HepG2 (cell line): ENCODE data around the gene ERFL. TPM values are rescaled to one million over a fixed set of nuclear protein-coding genes. Genes with fewer than 3 reads are reported as not detected.

ENCODE experiments used
- AKAP8 ChIP-seq: sonication (generic); formaldehyde crosslinking; IDR thresholded peaks from 2 replicates; pipeline ENCODE4 v1.5.1; 2020; ENCODE audit warnings: mild to moderate bottlenecking, missing genetic modification reagents
- BCL6 ChIP-seq: IDR thresholded peaks from 2 replicates; pipeline ENCODE4 v1.6.1; 2016; ENCODE audit warnings: missing genetic modification reagents, missing compliant biosample characterization
- ETV6 ChIP-seq: sonication (generic); formaldehyde crosslinking; conservative IDR thresholded peaks from 2 replicates; pipeline ENCODE4 v1.4.0; 2020; ENCODE audit warnings: missing genetic modification reagents
- GTF2F1 ChIP-seq: fragments of 150-350 bp; IDR thresholded peaks from 2 replicates; pipeline ENCODE4 v1.6.1; 2014; ENCODE audit warnings: low read length
- HHEX ChIP-seq: IDR thresholded peaks from 2 replicates; pipeline ENCODE4 v1.6.1; 2016; ENCODE audit warnings: control low read depth
- HMGA1 ChIP-seq: sonication (generic); formaldehyde crosslinking; conservative IDR thresholded peaks from 2 replicates; pipeline ENCODE4 v1.4.0; 2020; ENCODE audit warnings: missing genetic modification reagents
- HNF4G ChIP-seq, 2 experiments: sonication (generic) in 1 of 2; formaldehyde crosslinking in 1 of 2; IDR thresholded peaks; 2 replicates each; pipeline versions ENCODE4 v1.4.0 to v1.6.1; 2011 to 2020; ENCODE audit warnings: borderline replicate concordance in 2 of 2, low read depth in 2 of 2, mild to moderate bottlenecking in 2 of 2, low read length in 1 of 2, missing genetic modification reagents in 1 of 2, moderate library complexity in 1 of 2
- HNRNPH1 ChIP-seq: fragments of 200-400 bp; formaldehyde crosslinking; optimal IDR thresholded peaks from 2 replicates; pipeline ENCODE3; 2017; ENCODE audit warnings: mild to moderate bottlenecking, low read depth, low read length
- HOXA3 ChIP-seq: sonication (generic); formaldehyde crosslinking; IDR thresholded peaks from 2 replicates; pipeline ENCODE4 v1.5.0; 2020; ENCODE audit warnings: missing genetic modification reagents
- KMT2B ChIP-seq: IDR thresholded peaks from 2 replicates; pipeline ENCODE4 v1.6.1; 2016; ENCODE audit warnings: missing genetic modification reagents, missing compliant biosample characterization
- NFKBIZ ChIP-seq: IDR thresholded peaks from 2 replicates; pipeline ENCODE4 v1.6.1; 2018; ENCODE audit warnings: missing genetic modification reagents, missing compliant biosample characterization
- POLR2AphosphoS5 ChIP-seq: IDR thresholded peaks from 2 replicates; pipeline ENCODE4 v1.6.1; 2012; ENCODE audit warnings: low read depth, low read length
- RFX1 ChIP-seq: fragments of 450-650 bp; IDR thresholded peaks from 2 replicates; pipeline ENCODE4 v1.6.1; 2017
- SIN3A ChIP-seq: IDR thresholded peaks from 2 replicates; pipeline ENCODE4 v1.6.1; 2011; ENCODE audit warnings: low read depth, mild to moderate bottlenecking, control low read depth, low read length, borderline replicate concordance
- ZNF207 ChIP-seq: fragments of 450-650 bp; IDR thresholded peaks from 2 replicates; pipeline ENCODE4 v1.6.1; 2016; ENCODE audit warnings: antibody characterized with exemption, borderline replicate concordance
- ZSCAN30 ChIP-seq: sonication (generic); formaldehyde crosslinking; IDR thresholded peaks from 2 replicates; pipeline ENCODE4 v1.5.0; 2020; ENCODE audit warnings: mild to moderate bottlenecking, missing genetic modification reagents
- polyA plus RNA-seq, 8 experiments: library from polyadenylated mRNA; depleted of rRNA in 3 of 8; stranded (reverse) in 7 of 8; unstranded in 1 of 8; fragments of >200 nt; fragmentation: Illumina TruSeq in 4 of 8; extraction: Trizol in 4 of 8; gene quantifications; 2 replicates each; pipeline versions ENCODE4 v1.2.1 to v1.2.3, GENCODE V29; 2011 to 2016; ENCODE audit warnings: low read depth in 4 of 8, missing spikeins in 1 of 8, mixed read lengths in 1 of 8; ENCODE audit not compliant: insufficient read depth in 1 of 8
- total RNA-seq, 5 experiments: library from RNA; depleted of rRNA; stranded (reverse); fragments of >200 nt; fragmentation: Illumina TruSeq; extraction: Trizol; gene quantifications; 2 replicates each; pipeline ENCODE4 v1.2.3, GENCODE V29; 2016; ENCODE audit warnings: low read depth in 1 of 5
- TF ChIP-seq, protein P1 (sequence below): sonication (generic); formaldehyde crosslinking; IDR thresholded peaks from 2 replicates; pipeline ENCODE4 v1.5.1; 2020; ENCODE audit warnings: mild to moderate bottlenecking, missing genetic modification reagents, moderate library complexity
- TF ChIP-seq, protein P2 (sequence below): sonication (generic); formaldehyde crosslinking; IDR thresholded peaks from 2 replicates; pipeline ENCODE4 v1.5.0; 2020; ENCODE audit warnings: missing genetic modification reagents, mild to moderate bottlenecking, borderline replicate concordance
- TF ChIP-seq, protein P3 (sequence below): sonication (generic); formaldehyde crosslinking; IDR thresholded peaks from 2 replicates; pipeline ENCODE4 v1.4.0; 2020; ENCODE audit warnings: low read depth, mild to moderate bottlenecking, missing genetic modification reagents
- TF ChIP-seq, protein P4 (sequence below): sonication (generic); formaldehyde crosslinking; IDR thresholded peaks from 2 replicates; pipeline ENCODE4 v1.4.0; 2020; ENCODE audit warnings: mild to moderate bottlenecking, missing genetic modification reagents

ERFL gene
- total and polyA plus RNA-seq, 2 of the 13 experiments (the other 11 are each of a cell fraction or from before 2014, with no cell fraction given): not detected

DNA sequence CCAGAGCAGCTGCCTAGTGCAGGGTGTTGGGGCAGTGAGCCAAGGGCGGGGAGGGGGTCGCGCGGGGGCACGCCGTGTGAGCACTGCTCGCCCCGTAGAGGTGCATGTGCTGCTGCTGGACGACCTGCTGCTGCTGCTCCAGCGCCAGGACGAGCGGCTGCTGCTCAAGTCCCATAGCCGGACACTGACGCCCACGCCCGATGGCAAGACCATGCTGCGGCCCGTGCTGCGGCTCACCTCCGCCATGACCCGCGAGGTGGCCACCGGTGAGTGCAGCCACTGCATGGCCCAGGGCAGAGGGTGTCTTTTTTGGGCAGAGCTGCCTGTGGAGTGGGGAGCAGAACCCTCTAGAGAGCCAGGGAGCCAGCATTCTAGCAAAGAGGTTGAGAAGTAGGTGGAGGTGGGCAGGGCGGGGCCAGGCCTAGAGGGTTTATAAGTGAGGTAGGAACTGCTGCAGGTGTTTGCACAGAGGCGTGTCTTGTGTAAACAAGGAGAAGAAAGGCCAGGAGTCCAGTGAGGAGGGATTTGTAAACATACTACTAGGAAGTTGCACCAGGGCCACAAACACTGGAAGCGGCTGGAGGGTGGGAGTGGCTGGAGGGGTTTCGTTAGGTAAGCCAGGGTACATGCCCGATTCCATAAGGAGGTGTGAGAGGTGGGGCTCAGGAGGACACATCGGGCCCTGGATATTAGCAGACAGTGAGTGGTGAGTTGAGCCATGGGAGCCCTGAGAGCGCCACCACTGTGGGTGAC, 24.0 kb downstream of the ERFL start (continued):
- TF ChIP-seq, protein P1, sequence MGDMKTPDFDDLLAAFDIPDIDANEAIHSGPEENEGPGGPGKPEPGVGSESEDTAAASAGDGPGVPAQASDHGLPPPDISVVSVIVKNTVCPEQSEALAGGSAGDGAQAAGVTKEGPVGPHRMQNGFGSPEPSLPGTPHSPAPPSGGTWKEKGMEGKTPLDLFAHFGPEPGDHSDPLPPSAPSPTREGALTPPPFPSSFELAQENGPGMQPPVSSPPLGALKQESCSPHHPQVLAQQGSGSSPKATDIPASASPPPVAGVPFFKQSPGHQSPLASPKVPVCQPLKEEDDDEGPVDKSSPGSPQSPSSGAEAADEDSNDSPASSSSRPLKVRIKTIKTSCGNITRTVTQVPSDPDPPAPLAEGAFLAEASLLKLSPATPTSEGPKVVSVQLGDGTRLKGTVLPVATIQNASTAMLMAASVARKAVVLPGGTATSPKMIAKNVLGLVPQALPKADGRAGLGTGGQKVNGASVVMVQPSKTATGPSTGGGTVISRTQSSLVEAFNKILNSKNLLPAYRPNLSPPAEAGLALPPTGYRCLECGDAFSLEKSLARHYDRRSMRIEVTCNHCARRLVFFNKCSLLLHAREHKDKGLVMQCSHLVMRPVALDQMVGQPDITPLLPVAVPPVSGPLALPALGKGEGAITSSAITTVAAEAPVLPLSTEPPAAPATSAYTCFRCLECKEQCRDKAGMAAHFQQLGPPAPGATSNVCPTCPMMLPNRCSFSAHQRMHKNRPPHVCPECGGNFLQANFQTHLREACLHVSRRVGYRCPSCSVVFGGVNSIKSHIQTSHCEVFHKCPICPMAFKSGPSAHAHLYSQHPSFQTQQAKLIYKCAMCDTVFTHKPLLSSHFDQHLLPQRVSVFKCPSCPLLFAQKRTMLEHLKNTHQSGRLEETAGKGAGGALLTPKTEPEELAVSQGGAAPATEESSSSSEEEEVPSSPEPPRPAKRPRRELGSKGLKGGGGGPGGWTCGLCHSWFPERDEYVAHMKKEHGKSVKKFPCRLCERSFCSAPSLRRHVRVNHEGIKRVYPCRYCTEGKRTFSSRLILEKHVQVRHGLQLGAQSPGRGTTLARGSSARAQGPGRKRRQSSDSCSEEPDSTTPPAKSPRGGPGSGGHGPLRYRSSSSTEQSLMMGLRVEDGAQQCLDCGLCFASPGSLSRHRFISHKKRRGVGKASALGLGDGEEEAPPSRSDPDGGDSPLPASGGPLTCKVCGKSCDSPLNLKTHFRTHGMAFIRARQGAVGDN: peak; percentile 63
- TF ChIP-seq, protein P2, sequence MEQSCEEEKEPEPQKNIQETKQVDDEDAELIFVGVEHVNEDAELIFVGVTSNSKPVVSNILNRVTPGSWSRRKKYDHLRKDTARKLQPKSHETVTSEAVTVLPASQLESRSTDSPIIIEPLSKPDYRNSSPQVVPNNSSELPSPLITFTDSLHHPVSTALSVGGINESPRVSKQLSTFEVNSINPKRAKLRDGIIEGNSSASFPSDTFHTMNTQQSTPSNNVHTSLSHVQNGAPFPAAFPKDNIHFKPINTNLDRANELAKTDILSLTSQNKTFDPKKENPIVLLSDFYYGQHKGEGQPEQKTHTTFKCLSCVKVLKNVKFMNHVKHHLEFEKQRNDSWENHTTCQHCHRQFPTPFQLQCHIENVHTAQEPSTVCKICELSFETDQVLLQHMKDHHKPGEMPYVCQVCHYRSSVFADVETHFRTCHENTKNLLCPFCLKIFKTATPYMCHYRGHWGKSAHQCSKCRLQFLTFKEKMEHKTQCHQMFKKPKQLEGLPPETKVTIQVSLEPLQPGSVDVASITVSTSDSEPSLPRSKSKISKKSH: no peak
- TF ChIP-seq RFX1 (no peak), BCL6 (peak; percentile 78), ZNF207 (no peak), ZSCAN30 (CRISPR knock-in tag) (no peak), GTF2F1 (no peak), ETV6 (CRISPR knock-in tag) (no peak), HHEX (peak; percentile 64; the same call in 1 of the 2 replicates), HMGA1 (CRISPR knock-in tag) (no peak), KMT2B (CRISPR knock-in tag) (no peak), POLR2AphosphoS5 (no peak), HNF4G (IDR thresholded peaks at IDR 0.05; ENCODE audit: borderline replicate concordance, low read depth, low read length) (peak; percentile 71), HNF4G (CRISPR knock-in tag; IDR thresholded peaks at IDR 0.05; ENCODE audit: borderline replicate concordance, low read depth) (no peak; the same call in 1 of the 2 replicates), SIN3A (peak; percentile 61), HOXA3 (CRISPR knock-in tag) (no peak; the same call in 1 of the 2 replicates), NFKBIZ (no peak), AKAP8 (CRISPR knock-in tag) (no peak; the same call in 1 of the 2 replicates), HNRNPH1 (no peak)
- TF ChIP-seq, protein P3, sequence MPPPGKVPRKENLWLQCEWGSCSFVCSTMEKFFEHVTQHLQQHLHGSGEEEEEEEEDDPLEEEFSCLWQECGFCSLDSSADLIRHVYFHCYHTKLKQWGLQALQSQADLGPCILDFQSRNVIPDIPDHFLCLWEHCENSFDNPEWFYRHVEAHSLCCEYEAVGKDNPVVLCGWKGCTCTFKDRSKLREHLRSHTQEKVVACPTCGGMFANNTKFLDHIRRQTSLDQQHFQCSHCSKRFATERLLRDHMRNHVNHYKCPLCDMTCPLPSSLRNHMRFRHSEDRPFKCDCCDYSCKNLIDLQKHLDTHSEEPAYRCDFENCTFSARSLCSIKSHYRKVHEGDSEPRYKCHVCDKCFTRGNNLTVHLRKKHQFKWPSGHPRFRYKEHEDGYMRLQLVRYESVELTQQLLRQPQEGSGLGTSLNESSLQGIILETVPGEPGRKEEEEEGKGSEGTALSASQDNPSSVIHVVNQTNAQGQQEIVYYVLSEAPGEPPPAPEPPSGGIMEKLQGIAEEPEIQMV (CRISPR knock-in tag): no peak
- TF ChIP-seq, protein P4, sequence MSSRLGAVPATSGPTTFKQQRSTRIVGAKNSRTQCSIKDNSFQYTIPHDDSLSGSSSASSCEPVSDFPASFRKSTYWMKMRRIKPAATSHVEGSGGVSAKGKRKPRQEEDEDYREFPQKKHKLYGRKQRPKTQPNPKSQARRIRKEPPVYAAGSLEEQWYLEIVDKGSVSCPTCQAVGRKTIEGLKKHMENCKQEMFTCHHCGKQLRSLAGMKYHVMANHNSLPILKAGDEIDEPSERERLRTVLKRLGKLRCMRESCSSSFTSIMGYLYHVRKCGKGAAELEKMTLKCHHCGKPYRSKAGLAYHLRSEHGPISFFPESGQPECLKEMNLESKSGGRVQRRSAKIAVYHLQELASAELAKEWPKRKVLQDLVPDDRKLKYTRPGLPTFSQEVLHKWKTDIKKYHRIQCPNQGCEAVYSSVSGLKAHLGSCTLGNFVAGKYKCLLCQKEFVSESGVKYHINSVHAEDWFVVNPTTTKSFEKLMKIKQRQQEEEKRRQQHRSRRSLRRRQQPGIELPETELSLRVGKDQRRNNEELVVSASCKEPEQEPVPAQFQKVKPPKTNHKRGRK (CRISPR knock-in tag): no peak
